Measurements from ENCODE around the gene MRPS6.

- TF ChIP-seq GATA3 (IDR thresholded peaks at IDR 0.05; ENCODE audit: low read depth, low read length) (no peak), GATA2 (IDR thresholded peaks at IDR 0.05; ENCODE audit: low read depth, low read length) (no peak)
These were observed 97.5 kb downstream of the MRPS6 start for GRCh38 chr21:34170886-34171285.

All from SH-SY5Y (cell line).